Endothelial cell of umbilical vein (primary cell): ENCODE measurements around the gene SNX33. TPM values are rescaled to one million over a fixed set of nuclear protein-coding genes. Genes with fewer than 3 reads are reported as not detected.
"Not testable (repeated sequence)": the region's sequence is repeated elsewhere in the genome, so short reads cannot be mapped to it uniquely, and the experiment has no call there.

ENCODE experiments used
- BruUV-seq: library from RNA; stranded (reverse); fragments of 400-500 nt; replicated peaks from 2 replicates; lab custom pipeline; 2021; lab: Mats Ljungman, UMichigan
- CTCF ChIA-PET: fragments of 300-600, 350-600 bp; sonication (Branson Sonifier 250); formaldehyde crosslinking; loops from one replicate; lab custom pipeline; 2021; ENCODE audit warnings: antibody characterized with exemption, inconsistent platforms; lab: Charles Lee
- POLR2A ChIA-PET: fragments of 300-600, 350-600 bp; sonication (Branson Sonifier 250); formaldehyde crosslinking; loops from one replicate; lab custom pipeline; 2021; ENCODE audit warnings: antibody characterized with exemption, inconsistent platforms; lab: Charles Lee
- DNase-seq: peaks from one replicate; pipeline ENCODE4 v3.0.0-alpha.2; 2011; ENCODE audit warnings: low read depth, low spot score
- FAIRE-seq: peaks from 2 replicates; lab custom pipeline; 2011; peaks lifted over from hg19 to GRCh38; lab: Jason Lieb, UNC
- H2AFZ ChIP-seq: 2 replicates; pipeline ENCODE4 v1.6.0; 2012; ENCODE audit warnings: low read depth, low read length, control low read depth, inconsistent platforms
- H3K27ac ChIP-seq: 2 replicates; pipeline ENCODE4 v1.5.1; 2011; ENCODE audit warnings: low read depth, mild to moderate bottlenecking, control low read depth, low read length, moderate library complexity; ENCODE audit not compliant: insufficient read depth
- H3K27me3 ChIP-seq, 2 experiments: 2 replicates each; pipeline versions ENCODE4 v1.6.0 to v1.6.1; 2011; ENCODE audit warnings: low read length in 2 of 2, mixed read lengths in 1 of 2; ENCODE audit not compliant: control insufficient read depth in 2 of 2, insufficient read depth in 2 of 2
- H3K36me3 ChIP-seq, 2 experiments: 2 replicates in 1 of 2; 3 replicates in 1 of 2; pipeline ENCODE4 v1.5.1; 2011; ENCODE audit warnings: low read length in 2 of 2, mild to moderate bottlenecking in 1 of 2, moderate library complexity in 1 of 2; ENCODE audit not compliant: control insufficient read depth in 2 of 2, insufficient read depth in 2 of 2; ENCODE audit errors: extremely low read depth in 1 of 2
- H3K4me1 ChIP-seq: 3 replicates; pipeline ENCODE4 v1.5.1; 2011; ENCODE audit warnings: mild to moderate bottlenecking, low read length; ENCODE audit not compliant: control insufficient read depth, insufficient read depth; ENCODE audit errors: extremely low read depth
- H3K4me2 ChIP-seq: 2 replicates; pipeline ENCODE4 v1.6.1; 2011; ENCODE audit warnings: low read length, control low read depth, mixed read lengths; ENCODE audit not compliant: insufficient read depth
- H3K4me3 ChIP-seq, 3 experiments: fragments of 200-600 bp in 1 of 3; sonication (generic), shearing (Covaris generic) in 1 of 3; replicated peaks in 1 of 3; 2 replicates each; pipeline ENCODE4 v1.5.1; 2011 to 2016; ENCODE audit warnings: control low read depth in 3 of 3, low read length in 3 of 3, mild to moderate bottlenecking in 2 of 3, inconsistent platforms in 1 of 3, low read depth in 1 of 3, moderate library complexity in 1 of 3; ENCODE audit not compliant: insufficient read depth in 1 of 3
- H3K79me2 ChIP-seq: 2 replicates; pipeline ENCODE4 v1.6.0; 2012; ENCODE audit warnings: low read length, inconsistent platforms; ENCODE audit not compliant: control insufficient read depth, insufficient read depth
- H3K9ac ChIP-seq: replicated peaks from 2 replicates; pipeline ENCODE3; 2011; ENCODE audit warnings: low read length, control low read depth; ENCODE audit not compliant: insufficient read depth; ENCODE audit errors: extremely low read depth
- H3K9me1 ChIP-seq: replicated peaks from 3 replicates; pipeline ENCODE4 v1.6.0; 2011; ENCODE audit warnings: mild to moderate bottlenecking, low read length; ENCODE audit not compliant: control insufficient read depth, insufficient read depth; ENCODE audit errors: extremely low read depth
- H3K9me3 ChIP-seq: replicated peaks from 2 replicates; pipeline ENCODE4 v1.5.1; 2012; ENCODE audit warnings: low read length, inconsistent platforms; ENCODE audit not compliant: control insufficient read depth, insufficient read depth
- H4K20me1 ChIP-seq: replicated peaks from 2 replicates; pipeline ENCODE3; 2011; ENCODE audit warnings: mild to moderate bottlenecking, low read length; ENCODE audit not compliant: control insufficient read depth, insufficient read depth; ENCODE audit errors: extremely low read depth
- CTCF ChIP-seq, 2 donors: IDR thresholded peaks; 1 replicate in 1 of 2; 2 replicates in 1 of 2; pipeline ENCODE4 v1.5.1; 2011; ENCODE audit warnings: low read length in 2 of 2, mild to moderate bottlenecking in 2 of 2, moderate library complexity in 2 of 2, control low read depth in 1 of 2, inconsistent platforms in 1 of 2, low read depth in 1 of 2; ENCODE audit not compliant: insufficient read depth in 1 of 2; ENCODE audit errors: extremely low read depth in 1 of 2
- EZH2 ChIP-seq: IDR thresholded peaks from 2 replicates; pipeline ENCODE4 v1.6.1; 2012; ENCODE audit warnings: borderline replicate concordance, low read depth, mild to moderate bottlenecking, moderate library complexity, low read length, inconsistent platforms; ENCODE audit not compliant: severe bottlenecking
- FOS ChIP-seq: IDR thresholded peaks from 2 replicates; pipeline ENCODE4 v1.6.1; 2011; ENCODE audit warnings: mild to moderate bottlenecking, low read length, moderate library complexity, borderline replicate concordance; ENCODE audit not compliant: insufficient read depth
- GATA2 ChIP-seq: IDR thresholded peaks from 2 replicates; pipeline ENCODE4 v1.7.0; 2011; ENCODE audit warnings: low read depth, mild to moderate bottlenecking, moderate library complexity, mixed read lengths, low read length; ENCODE audit not compliant: insufficient read length, insufficient read depth
- JUN ChIP-seq: IDR thresholded peaks from 2 replicates; pipeline ENCODE4 v1.6.1; 2011; ENCODE audit warnings: borderline replicate concordance, low read depth; ENCODE audit not compliant: insufficient read length, insufficient read depth
- MAX ChIP-seq: IDR thresholded peaks from 2 replicates; pipeline ENCODE4 v1.6.1; 2011; ENCODE audit not compliant: insufficient read depth, insufficient read length
- MYC ChIP-seq: IDR thresholded peaks from one replicate; pipeline ENCODE4 v1.6.1; 2011; ENCODE audit warnings: mild to moderate bottlenecking, low read depth, low read length
- POLR2A ChIP-seq: IDR thresholded peaks from 2 replicates; pipeline ENCODE4 v1.6.1; 2012; ENCODE audit warnings: low read depth, mild to moderate bottlenecking, control low read depth, low read length
- POLR2AphosphoS5 ChIP-seq: IDR thresholded peaks from 2 replicates; pipeline ENCODE4 v1.6.1; 2012; ENCODE audit warnings: low read depth, mild to moderate bottlenecking, control low read depth, low read length, moderate library complexity; ENCODE audit not compliant: insufficient read depth
- dilution Hi-C: fragments of 300-500 bp; cut with MboI; formaldehyde crosslinking; loops from one replicate; pipeline ENCODE4 v1.15.0; 2019; ENCODE audit warnings: low sequenced_read_pairs; ENCODE audit not compliant: extremely low pct_ligation_motif_present
- intact Hi-C: fragments of 100-400 bp; cut with micrococcal nuclease; formaldehyde crosslinking; loops from one replicate; pipeline ENCODE4 v1.10.0; 2022
- polyA plus RNA-seq, 4 experiments: library from polyadenylated mRNA; depleted of rRNA in 3 of 4; stranded (reverse) in 3 of 4; unstranded in 1 of 4; fragments of >200 nt; gene quantifications; 2 replicates each; pipeline versions ENCODE4 v1.2.1 to v1.2.3, GENCODE V29; 2011 to 2012; ENCODE audit warnings: missing spikeins in 1 of 4
- total RNA-seq: library from RNA; stranded (reverse); gene quantifications from 2 replicates; pipeline ENCODE4 v1.2.3, GENCODE V29; 2021

SNX33 gene
- total and polyA plus RNA-seq, 2 donors (not counting 3 experiments of a cell fraction or from before 2014, with no cell fraction given), result 7.9 to 12.6 TPM

GRCh38 chr15:75688831-75689230 lies 41.1 kb downstream of the SNX33 start:
- H3K9ac ChIP-seq, result no peak overlapping the region
- TF ChIP-seq GATA2, result no peak
- TF ChIP-seq FOS, result no peak
- no peak for TF ChIP-seq MAX
- no peak for TF ChIP-seq MYC
- no peak for TF ChIP-seq EZH2
- no peak for TF ChIP-seq POLR2AphosphoS5
- TF ChIP-seq JUN, result no peak
- no peak for TF ChIP-seq CTCF (IDR thresholded peaks at IDR 0.05; ENCODE audit: extremely low read depth in 1 of 2, insufficient read depth in 1 of 2, low read depth in 1 of 2, low read length in 2 of 2)
- TF ChIP-seq POLR2A, result no peak
- DNase-seq (no peak), FAIRE-seq (no peak)
- H3K4me1 ChIP-seq, result peaks cover 5% of the 10 kb centered on the region
- H2AFZ ChIP-seq, result no peak overlapping the region
- no peak overlapping the region for H3K4me3 ChIP-seq
- intact Hi-C loops, result no loop called here
- CTCF ChIA-PET, result interaction anchor here (5.3 kb wide), 1 partner anchor 114 kb away, joined by 59 read pairs; no protein-coding TSS in a partner anchor
- no peak overlapping the region for H3K27ac ChIP-seq
- H3K79me2 ChIP-seq, result no peaks in the 10 kb centered on the region
- H3K27me3 ChIP-seq, result peaks cover 30 to 40% of the 10 kb centered on the region in 2 experiments
- no peaks in the 10 kb centered on the region for H3K36me3 ChIP-seq
- dilution Hi-C loops, result no loop called here
- no peak overlapping the region for H3K4me2 ChIP-seq
- H4K20me1 ChIP-seq, result no peaks in the 10 kb centered on the region
- no TSS peak for BruUV-seq
- H3K9me3 ChIP-seq, result no peaks in the 10 kb centered on the region
- no peaks in the 10 kb centered on the region for H3K9me1 ChIP-seq
- POLR2A ChIA-PET, result no interaction called here

- H3K4me2 ChIP-seq, BruUV-seq, H3K36me3 ChIP-seq, H3K27ac ChIP-seq, H4K20me1 ChIP-seq, H3K9ac ChIP-seq, dilution Hi-C loops, H2AFZ ChIP-seq, CTCF ChIA-PET, H3K9me1 ChIP-seq, H3K9me3 ChIP-seq, H3K79me2 ChIP-seq, POLR2A ChIA-PET, intact Hi-C loops, FAIRE-seq, H3K4me3 ChIP-seq, DNase-seq: not testable (repeated sequence)
- Histone ChIP-seq H3K4me1 (peaks cover 10% of the 10 kb centered on the region), H3K27me3 (peaks cover 28 to 37% of the 10 kb centered on the region in 2 experiments)
Observed at GRCh38 chr15:75689429-75689828, 41.7 kb downstream of the SNX33 start.

GRCh38 chr15:75692311-75692710 lies 44.6 kb downstream of the SNX33 start:
- dilution Hi-C loops, H3K27ac ChIP-seq, H2AFZ ChIP-seq, H4K20me1 ChIP-seq, H3K36me3 ChIP-seq, H3K9ac ChIP-seq, H3K79me2 ChIP-seq, BruUV-seq, DNase-seq, H3K4me3 ChIP-seq, H3K4me2 ChIP-seq, H3K9me3 ChIP-seq, POLR2A ChIA-PET, H3K9me1 ChIP-seq: not testable (repeated sequence)
- Histone ChIP-seq H3K4me1 (peaks cover 16% of the 10 kb centered on the region), H3K27me3 (peaks cover 39 to 40% of the 10 kb centered on the region in 2 experiments)
- intact Hi-C loops, result loop anchor here (5.0 kb wide), 1 partner anchor 230 kb away; no protein-coding TSS in a partner anchor
- FAIRE-seq, result peak; percentile 67
- CTCF ChIA-PET, result interaction anchor here (1.1 kb wide), 1 partner anchor 110 kb away, joined by 3 read pairs; no protein-coding TSS in a partner anchor
